ENCODE measurements around the gene CLIP4. TPM values are rescaled to one million over a fixed set of nuclear protein-coding genes. Genes with fewer than 3 reads are reported as not detected.
A peak's percentile ranks its signal among the peaks of the same experiment; 100 is the strongest.

CLIP4 gene
- total and polyA plus RNA-seq, 2 of the 13 experiments (the other 11 are each of a cell fraction or from before 2014, with no cell fraction given) = 0.46 to 0.49 TPM

GRCh38 chr2:29123617-29124349 is 8.6 kb downstream of the CLIP4 start (continued):
- TF ChIP-seq HNRNPLL (IDR thresholded peaks at IDR 0.05; ENCODE audit: low read depth, low read length, poor library complexity, severe bottlenecking) = no peak
- no peak for TF ChIP-seq NR2C2 (CRISPR knock-in tag; IDR thresholded peaks at IDR 0.05; ENCODE audit: borderline replicate concordance)
- TF ChIP-seq ZNF800 (CRISPR knock-in tag; IDR thresholded peaks at IDR 0.05) = no peak
- no peak for TF ChIP-seq ZNF547 (CRISPR knock-in tag; IDR thresholded peaks at IDR 0.05)
- no peak for TF ChIP-seq ZKSCAN5 (CRISPR knock-in tag; IDR thresholded peaks at IDR 0.05)
- TF ChIP-seq SOX13 (IDR thresholded peaks at IDR 0.05) = no peak
- peak in 1 of 2 experiments; percentile 78; a peak in 2 of 4 replicates for TF ChIP-seq SOX13 (CRISPR knock-in tag; conservative IDR thresholded peaks at IDR 0.05 in 1 of 2, IDR thresholded peaks at IDR 0.05 in 1 of 2)
- TF ChIP-seq CENPBD1 (CRISPR knock-in tag; IDR thresholded peaks at IDR 0.05; ENCODE audit: borderline replicate concordance, low read depth) = no peak
- TF ChIP-seq ZNF570 (CRISPR knock-in tag; IDR thresholded peaks at IDR 0.05; ENCODE audit: borderline replicate concordance) = no peak
- no peak for TF ChIP-seq ZNF382 (CRISPR knock-in tag; IDR thresholded peaks at IDR 0.05; ENCODE audit: borderline replicate concordance)
- TF ChIP-seq E2F1 (CRISPR knock-in tag; IDR thresholded peaks at IDR 0.05) = no peak
- no peak for TF ChIP-seq DMTF1 (CRISPR knock-in tag; IDR thresholded peaks at IDR 0.05)
- TF ChIP-seq HNRNPUL1 (IDR thresholded peaks at IDR 0.05; ENCODE audit: low read depth, low read length) = no peak
- no peak for TF ChIP-seq FOXA1 (IDR thresholded peaks at IDR 0.05)
- peak; percentile 89 for TF ChIP-seq FOXA1 (CRISPR knock-in tag; IDR thresholded peaks at IDR 0.05)
- peak; percentile 31; the same call in 1 of the 2 replicates for TF ChIP-seq TCF7 (IDR thresholded peaks at IDR 0.05; ENCODE audit: low read depth)
- TF ChIP-seq ZNF605 (CRISPR knock-in tag; IDR thresholded peaks at IDR 0.05) = no peak
- no peak for TF ChIP-seq TOE1 (CRISPR knock-in tag; IDR thresholded peaks at IDR 0.05)
- TF ChIP-seq ZFX (CRISPR knock-in tag; IDR thresholded peaks at IDR 0.05; ENCODE audit: low read depth) = no peak
- no peak for TF ChIP-seq PHB2 (IDR thresholded peaks at IDR 0.05; ENCODE audit: partially characterized antibody)
- TF ChIP-seq SOX5 (CRISPR knock-in tag; IDR thresholded peaks at IDR 0.05; ENCODE audit: borderline replicate concordance) = peak; percentile 74; the same call in 1 of the 2 replicates
- no peak for TF ChIP-seq MED1 (CRISPR knock-in tag; IDR thresholded peaks at IDR 0.05)
- TF ChIP-seq ISL2 (CRISPR knock-in tag; IDR thresholded peaks at IDR 0.05) = no peak
- no peak for TF ChIP-seq ZBTB21 (CRISPR knock-in tag; IDR thresholded peaks at IDR 0.05)
- no peak for TF ChIP-seq BRCA1 (CRISPR knock-in tag; IDR thresholded peaks at IDR 0.05)
- TF ChIP-seq SP140L (CRISPR knock-in tag; IDR thresholded peaks at IDR 0.05; ENCODE audit: borderline replicate concordance) = no peak
